Measurements from ENCODE around the gene TBC1D17. TPM values are rescaled to one million over a fixed set of nuclear protein-coding genes. Genes with fewer than 3 reads are reported as not detected.

TBC1D17 gene
- total and polyA plus RNA-seq, 10 of the 15 experiments (the other 5 are each of a cell fraction or from before 2014, with no cell fraction given) = 0.42 to 20.4 (median 11.2) TPM

DNA sequence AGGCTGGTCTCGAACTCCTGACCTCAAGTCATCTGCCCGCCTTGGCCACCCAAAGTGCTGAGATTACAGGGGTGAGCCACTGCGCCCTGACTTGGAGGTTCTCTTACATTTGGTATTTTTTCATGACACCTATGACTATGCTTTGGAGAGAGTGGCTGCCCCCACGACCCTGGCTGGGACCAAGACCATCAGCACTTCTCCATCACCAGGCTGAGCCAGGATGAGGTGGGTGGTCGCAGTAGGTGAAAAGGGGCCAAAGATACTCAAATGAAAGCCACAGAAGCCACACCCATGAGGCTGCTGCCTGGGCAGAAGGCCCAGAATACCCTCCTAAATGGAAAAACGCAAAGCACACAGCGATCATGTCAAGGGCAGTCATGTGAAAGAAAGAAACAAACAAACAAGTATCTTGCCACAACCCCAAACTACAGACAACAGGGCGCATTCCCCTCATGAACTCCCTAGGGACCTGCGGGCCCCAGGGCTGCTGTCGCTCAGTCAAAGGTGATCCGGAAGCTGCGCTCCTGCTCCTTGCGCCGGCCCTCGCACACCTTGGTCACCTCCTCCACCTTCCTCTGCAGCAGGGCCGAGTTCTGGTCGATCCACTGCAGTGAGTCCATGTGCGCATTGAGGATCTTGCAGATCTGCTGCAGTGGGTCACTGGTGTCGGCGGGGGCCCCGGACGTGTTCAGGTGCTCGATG is 30.4 kb downstream of the TBC1D17 start (continued):
- TF ChIP-seq YY1 (IDR thresholded peaks at IDR 0.05; ENCODE audit: low read depth, low read length) (0 out of 2 replicates have a peak, but pooled peaks have one; percentile 16), NFYA (IDR thresholded peaks at IDR 0.05; ENCODE audit: borderline replicate concordance, low read depth, low read length) (no peak), ZNF687 (IDR thresholded peaks at IDR 0.05) (peak; percentile 10; the same call in 1 of the 2 replicates), CHD1 (IDR thresholded peaks at IDR 0.05; ENCODE audit: low read depth, low read length) (no peak), SMARCA5 (IDR thresholded peaks at IDR 0.05) (peak; percentile 67; the same call in 1 of the 2 replicates), TCF7 (IDR thresholded peaks at IDR 0.05; ENCODE audit: borderline replicate concordance) (no peak), POU2F2 (IDR thresholded peaks at IDR 0.05; ENCODE audit: borderline replicate concordance, low read depth, low read length) (no peak), RELB (IDR thresholded peaks at IDR 0.05; ENCODE audit: low read depth) (no peak), HDAC2 (IDR thresholded peaks at IDR 0.05) (no peak), SIN3A (IDR thresholded peaks at IDR 0.05; ENCODE audit: low read depth, low read length) (no peak), EED (IDR thresholded peaks at IDR 0.05; ENCODE audit: low read depth) (peak; percentile 31; the same call in 1 of the 2 replicates), ZNF217 (IDR thresholded peaks at IDR 0.05) (0 out of 2 replicates have a peak, but pooled peaks have one; percentile 18), EZH2 (IDR thresholded peaks at IDR 0.05; ENCODE audit: borderline replicate concordance, control insufficient read depth, low read depth, low read length) (no peak), PAX5 (IDR thresholded peaks at IDR 0.05; ENCODE audit: borderline replicate concordance, low read depth, low read length) (0 out of 2 replicates have a peak, but pooled peaks have one; percentile 7), MEF2B (IDR thresholded peaks at IDR 0.05; ENCODE audit: partially characterized antibody, poor library complexity, severe bottlenecking) (peak; percentile 58)
- TF ChIP-seq, protein P1, sequence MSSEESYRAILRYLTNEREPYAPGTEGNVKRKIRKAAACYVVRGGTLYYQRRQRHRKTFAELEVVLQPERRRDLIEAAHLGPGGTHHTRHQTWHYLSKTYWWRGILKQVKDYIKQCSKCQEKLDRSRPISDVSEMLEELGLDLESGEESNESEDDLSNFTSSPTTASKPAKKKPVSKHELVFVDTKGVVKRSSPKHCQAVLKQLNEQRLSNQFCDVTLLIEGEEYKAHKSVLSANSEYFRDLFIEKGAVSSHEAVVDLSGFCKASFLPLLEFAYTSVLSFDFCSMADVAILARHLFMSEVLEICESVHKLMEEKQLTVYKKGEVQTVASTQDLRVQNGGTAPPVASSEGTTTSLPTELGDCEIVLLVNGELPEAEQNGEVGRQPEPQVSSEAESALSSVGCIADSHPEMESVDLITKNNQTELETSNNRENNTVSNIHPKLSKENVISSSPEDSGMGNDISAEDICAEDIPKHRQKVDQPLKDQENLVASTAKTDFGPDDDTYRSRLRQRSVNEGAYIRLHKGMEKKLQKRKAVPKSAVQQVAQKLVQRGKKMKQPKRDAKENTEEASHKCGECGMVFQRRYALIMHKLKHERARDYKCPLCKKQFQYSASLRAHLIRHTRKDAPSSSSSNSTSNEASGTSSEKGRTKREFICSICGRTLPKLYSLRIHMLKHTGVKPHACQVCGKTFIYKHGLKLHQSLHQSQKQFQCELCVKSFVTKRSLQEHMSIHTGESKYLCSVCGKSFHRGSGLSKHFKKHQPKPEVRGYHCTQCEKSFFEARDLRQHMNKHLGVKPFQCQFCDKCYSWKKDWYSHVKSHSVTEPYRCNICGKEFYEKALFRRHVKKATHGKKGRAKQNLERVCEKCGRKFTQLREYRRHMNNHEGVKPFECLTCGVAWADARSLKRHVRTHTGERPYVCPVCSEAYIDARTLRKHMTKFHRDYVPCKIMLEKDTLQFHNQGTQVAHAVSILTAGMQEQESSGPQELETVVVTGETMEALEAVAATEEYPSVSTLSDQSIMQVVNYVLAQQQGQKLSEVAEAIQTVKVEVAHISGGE (CRISPR knock-in tag; IDR thresholded peaks at IDR 0.05) = no peak
- TF ChIP-seq, protein P2, sequence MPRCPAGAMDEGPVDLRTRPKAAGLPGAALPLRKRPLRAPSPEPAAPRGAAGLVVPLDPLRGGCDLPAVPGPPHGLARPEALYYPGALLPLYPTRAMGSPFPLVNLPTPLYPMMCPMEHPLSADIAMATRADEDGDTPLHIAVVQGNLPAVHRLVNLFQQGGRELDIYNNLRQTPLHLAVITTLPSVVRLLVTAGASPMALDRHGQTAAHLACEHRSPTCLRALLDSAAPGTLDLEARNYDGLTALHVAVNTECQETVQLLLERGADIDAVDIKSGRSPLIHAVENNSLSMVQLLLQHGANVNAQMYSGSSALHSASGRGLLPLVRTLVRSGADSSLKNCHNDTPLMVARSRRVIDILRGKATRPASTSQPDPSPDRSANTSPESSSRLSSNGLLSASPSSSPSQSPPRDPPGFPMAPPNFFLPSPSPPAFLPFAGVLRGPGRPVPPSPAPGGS (IDR thresholded peaks at IDR 0.05; ENCODE audit: borderline replicate concordance, insufficient read depth, low read depth, low read length, poor library complexity, severe bottlenecking) = peak; percentile 19
